Neural cell (in vitro differentiated cells): ENCODE data around the gene CEACAM18. TPM values are rescaled to one million over a fixed set of nuclear protein-coding genes. Genes with fewer than 3 reads are reported as not detected.

Source experiments
- H2AFZ ChIP-seq: fragments of 200-600, 300-800 bp; sonication (generic), shearing (Covaris generic); 2 replicates; pipeline ENCODE4 v1.6.0; 2014; ENCODE audit warnings: low read depth, mild to moderate bottlenecking, antibody characterized with exemption, low read length, moderate library complexity
- H3F3A ChIP-seq: fragments of 200-600 bp; shearing (Covaris generic); 2 replicates; pipeline ENCODE4 v1.6.1; 2016; ENCODE audit warnings: mild to moderate bottlenecking, moderate library complexity, mixed read lengths, antibody characterized with exemption, low read length; ENCODE audit not compliant: insufficient read depth, poor library complexity, severe bottlenecking
- H3K27ac ChIP-seq: fragments of 200-600, 300-800 bp; sonication (generic), shearing (Covaris generic); 2 replicates; pipeline ENCODE4 v1.5.1; 2014; ENCODE audit warnings: mild to moderate bottlenecking, low read length, moderate library complexity
- H3K27me3 ChIP-seq: fragments of 300-800, 200-600 bp; sonication (generic), shearing (Covaris generic); 2 replicates; pipeline ENCODE4 v1.6.0; 2014; ENCODE audit warnings: mild to moderate bottlenecking, low read depth, low read length, moderate library complexity; ENCODE audit not compliant: insufficient read depth
- H3K36me3 ChIP-seq: fragments of 300-800, 200-600 bp; sonication (generic), shearing (Covaris generic); 2 replicates; pipeline ENCODE4 v1.5.1; 2014; ENCODE audit warnings: mild to moderate bottlenecking, antibody characterized with exemption, low read length, moderate library complexity; ENCODE audit not compliant: insufficient read depth
- H3K4me2 ChIP-seq: fragments of 300-800, 200-600 bp; sonication (generic), shearing (Covaris generic); 2 replicates; pipeline ENCODE4 v1.6.0; 2014; ENCODE audit warnings: mild to moderate bottlenecking, low read length
- H3K4me3 ChIP-seq: fragments of 300-800, 200-600 bp; sonication (generic), shearing (Covaris generic); 2 replicates; pipeline ENCODE4 v1.5.1; 2014; ENCODE audit warnings: mild to moderate bottlenecking, low read length, moderate library complexity
- H3K79me2 ChIP-seq: fragments of 200-600 bp; shearing (Covaris generic); replicated peaks from 2 replicates; pipeline ENCODE4 v1.6.0; 2014; ENCODE audit warnings: mild to moderate bottlenecking, low read length, moderate library complexity; ENCODE audit not compliant: insufficient read depth
- H3K9ac ChIP-seq: fragments of 300-800, 200-600 bp; sonication (generic), shearing (Covaris generic); 2 replicates; pipeline ENCODE4 v1.6.1; 2016; ENCODE audit warnings: mild to moderate bottlenecking, low read length, mixed read lengths
- H3K9me2 ChIP-seq: fragments of 200-600 bp; shearing (Covaris generic); 2 replicates; pipeline ENCODE4 v1.6.1; 2016; ENCODE audit warnings: mild to moderate bottlenecking, low read length, mixed read lengths; ENCODE audit not compliant: insufficient read depth
- H3K9me3 ChIP-seq: fragments of 200-600, 300-800 bp; sonication (generic), shearing (Covaris generic); 2 replicates; pipeline ENCODE4 v1.6.1; 2016; ENCODE audit warnings: mild to moderate bottlenecking, mixed run types, low read length, moderate library complexity, mixed read lengths
- H4K20me1 ChIP-seq: fragments of 200-600 bp; shearing (Covaris generic); 2 replicates; pipeline ENCODE4 v1.6.1; 2016; ENCODE audit warnings: mild to moderate bottlenecking, mixed run types; ENCODE audit not compliant: insufficient read depth
- CTCF ChIP-seq: fragments of 450-650 bp; IDR thresholded peaks from 2 replicates; pipeline ENCODE4 v1.5.1; 2014; ENCODE audit warnings: antibody characterized with exemption, mild to moderate bottlenecking, moderate library complexity; ENCODE audit not compliant: poor library complexity, severe bottlenecking
- EP300 ChIP-seq: fragments of 450-650 bp; conservative IDR thresholded peaks from 2 replicates; pipeline ENCODE4 v1.6.1; 2014; ENCODE audit warnings: antibody characterized with exemption, mild to moderate bottlenecking, moderate library complexity; ENCODE audit not compliant: poor library complexity, severe bottlenecking
- EZH2 ChIP-seq: fragments of 200-600, 300-800 bp; shearing (Covaris generic), sonication (generic); IDR thresholded peaks from 2 replicates; pipeline ENCODE4 v1.6.1; 2014; ENCODE audit warnings: antibody characterized with exemption, low read length, borderline replicate concordance, mild to moderate bottlenecking; ENCODE audit not compliant: insufficient read depth, poor library complexity, severe bottlenecking
- MXI1 ChIP-seq: fragments of 450-650 bp; conservative IDR thresholded peaks from 2 replicates; pipeline ENCODE4 v1.6.1; 2014; ENCODE audit warnings: antibody characterized with exemption, mild to moderate bottlenecking; ENCODE audit not compliant: poor library complexity, severe bottlenecking
- POLR2AphosphoS5 ChIP-seq: IDR thresholded peaks from 2 replicates; pipeline ENCODE4 v1.6.1; 2012
- RAD21 ChIP-seq: fragments of 450-650 bp; conservative IDR thresholded peaks from 2 replicates; pipeline ENCODE4 v1.6.1; 2014; ENCODE audit warnings: antibody characterized with exemption, mild to moderate bottlenecking, moderate library complexity
- REST ChIP-seq: IDR thresholded peaks from 2 replicates; pipeline ENCODE4 v1.6.1; 2012; ENCODE audit warnings: borderline replicate concordance
- SMC3 ChIP-seq: fragments of 450-650 bp; conservative IDR thresholded peaks from 2 replicates; pipeline ENCODE4 v1.6.1; 2014; ENCODE audit warnings: antibody characterized with exemption, mild to moderate bottlenecking, moderate library complexity; ENCODE audit not compliant: poor library complexity
- TAF1 ChIP-seq: IDR thresholded peaks from 2 replicates; pipeline ENCODE4 v1.6.1; 2012; ENCODE audit warnings: low read depth
- polyA plus RNA-seq: library from polyadenylated mRNA; depleted of rRNA; stranded (reverse); fragments of >200 nt; gene quantifications from 2 replicates; pipeline ENCODE4 v1.2.3, GENCODE V29; 2014

CEACAM18 gene
- polyA plus RNA-seq, 1 donor from 2014 or later: not detected

GRCh38 chr19:51514866-51515481 lies 36.6 kb downstream of the CEACAM18 start:
- no peaks in the 10 kb centered on the region for H3K27me3 ChIP-seq
- no peak overlapping the region for H3K27ac ChIP-seq
- TF ChIP-seq SMC3 (peak; percentile 73), REST (no peak), CTCF (peak; percentile 72), RAD21 (peak; percentile 61)
- H4K20me1 ChIP-seq: no peaks in the 10 kb centered on the region
- no peaks in the 10 kb centered on the region for H3F3A ChIP-seq
- no peaks in the 10 kb centered on the region for H3K9me3 ChIP-seq
- no peak overlapping the region for H3K4me3 ChIP-seq
- no peak overlapping the region for H3K4me2 ChIP-seq
- H2AFZ ChIP-seq: no peak overlapping the region
- H3K36me3 ChIP-seq: no peaks in the 10 kb centered on the region
- no peak overlapping the region for H3K9ac ChIP-seq
- no peaks in the 10 kb centered on the region for H3K79me2 ChIP-seq
- H3K9me2 ChIP-seq: no peaks in the 10 kb centered on the region

GRCh38 chr19:51520728-51521127 lies 42.4 kb downstream of the CEACAM18 start:
- Histone ChIP-seq H2AFZ (no peak overlapping the region), H3K36me3 (no peaks in the 10 kb centered on the region)

More at GRCh38 chr19:51520728-51521127, 42.4 kb downstream of the CEACAM18 start:
- H3K27ac ChIP-seq: no peak overlapping the region
- TF ChIP-seq EZH2: no peak
- TF ChIP-seq EP300: no peak
- no peak for TF ChIP-seq SMC3
- no peak for TF ChIP-seq CTCF
- TF ChIP-seq REST: no peak
- TF ChIP-seq POLR2AphosphoS5: no peak
- no peak for TF ChIP-seq RAD21
- no peak for TF ChIP-seq TAF1
- TF ChIP-seq MXI1: no peak
- no peak overlapping the region for H3K4me2 ChIP-seq
- H3K9me2 ChIP-seq: no peaks in the 10 kb centered on the region
- H4K20me1 ChIP-seq: no peaks in the 10 kb centered on the region
- H3K27me3 ChIP-seq: no peaks in the 10 kb centered on the region
- no peaks in the 10 kb centered on the region for H3F3A ChIP-seq
- no peak overlapping the region for H3K4me3 ChIP-seq
- H3K79me2 ChIP-seq: no peaks in the 10 kb centered on the region
- no peaks in the 10 kb centered on the region for H3K9me3 ChIP-seq
- H3K9ac ChIP-seq: no peak overlapping the region
